Daoy (cell line): ENCODE results near the gene BRD4. TPM values are rescaled to one million over a fixed set of nuclear protein-coding genes. Genes with fewer than 3 reads are reported as not detected.
A peak's percentile ranks its signal among the peaks of the same experiment; 100 is the strongest.
"Not testable (repeated sequence)": the region's sequence is repeated elsewhere in the genome, so short reads cannot be mapped to it uniquely, and the experiment has no call there.

ENCODE experiments used
- DNase-seq: peaks from one replicate; pipeline ENCODE4 v3.0.0-alpha.2; 2015; ENCODE audit warnings: low read depth
- total RNA-seq: library from RNA; depleted of rRNA; stranded (reverse); fragments of >200 nt; shearing (Covaris generic); gene quantifications from 2 replicates; pipeline ENCODE4 v1.2.3, GENCODE V29; 2014; rRNA removed

BRD4 gene
- 11.1 and 12.1 TPM in 2 replicates for total RNA-seq

- DNase-seq, result peak; percentile 78
Measured at GRCh38 chr19:15332311-15332996, at the start of gene BRD4. Gene BRD4 (minus strand): TSS chr19:15332539. CDS start chr19:15273099, 59,440 bp downstream.

- DNase-seq, result no peak
Measured at GRCh38 chr19:15381864-15382263, 49.5 kb upstream of the BRD4 start.

GRCh38 chr19:15381429-15381828, 49.1 kb upstream of the BRD4 start:
- DNase-seq, result no peak

GRCh38 chr19:15379999-15380647, 47.8 kb upstream of the BRD4 start:
- peak; percentile 68 for DNase-seq

GRCh38 chr19:15379083-15379998, 47.0 kb upstream of the BRD4 start, which contains the start of gene AKAP8:
Gene AKAP8 (minus strand): TSS chr19:15379787. CDS start chr19:15379731, 56 bp downstream.
- DNase-seq, result peak; percentile 100

- DNase-seq, result peak; percentile 70
Measured at GRCh38 chr19:15378534-15379082, 46.3 kb upstream of the BRD4 start.

- no peak for DNase-seq
Measured at GRCh38 chr19:15374796-15375440, 42.6 kb upstream of the BRD4 start.

GRCh38 chr19:15374105-15374651, 41.8 kb upstream of the BRD4 start:
- no peak for DNase-seq

- no peak for DNase-seq
Measured at GRCh38 chr19:15373644-15374043, 41.3 kb upstream of the BRD4 start.

- DNase-seq, result no peak
Measured at GRCh38 chr19:15372891-15373301, 40.6 kb upstream of the BRD4 start.

- no peak for DNase-seq
Measured at GRCh38 chr19:15372470-15372869, 40.1 kb upstream of the BRD4 start.

GRCh38 chr19:15371786-15372380, 39.5 kb upstream of the BRD4 start:
- no peak for DNase-seq

- no peak for DNase-seq
Measured at GRCh38 chr19:15371119-15371518, 38.8 kb upstream of the BRD4 start.

- no peak for DNase-seq
Measured at GRCh38 chr19:15369594-15369891, 37.2 kb upstream of the BRD4 start.

GRCh38 chr19:15368798-15369593, 36.7 kb upstream of the BRD4 start:
- DNase-seq, result no peak

GRCh38 chr19:15368051-15368632, 35.8 kb upstream of the BRD4 start:
- DNase-seq, result no peak

- no peak for DNase-seq
Measured at GRCh38 chr19:15367439-15367838, 35.1 kb upstream of the BRD4 start.

- DNase-seq, result no peak
Measured at GRCh38 chr19:15365264-15365663, 32.9 kb upstream of the BRD4 start.

GRCh38 chr19:15363791-15364190, 31.5 kb upstream of the BRD4 start:
- not testable (repeated sequence) for DNase-seq

GRCh38 chr19:15363048-15363447, 30.7 kb upstream of the BRD4 start:
- DNase-seq, result not testable (repeated sequence)
